H1 (cell line): ENCODE measurements around the gene ARHGAP10. TPM values are rescaled to one million over a fixed set of nuclear protein-coding genes. Genes with fewer than 3 reads are reported as not detected.

Experiments
- CTCF ChIA-PET: fragments of 300-600 bp; sonication (Branson Sonifier 250); formaldehyde crosslinking; loops from one replicate; lab custom pipeline; 2021; ENCODE audit not compliant: partially characterized antibody; lab: Charles Lee
- POLR2A ChIA-PET: fragments of 300-600 bp; sonication (Branson Sonifier 250); formaldehyde crosslinking; loops from one replicate; lab custom pipeline; 2021; ENCODE audit warnings: inconsistent platforms; ENCODE audit not compliant: partially characterized antibody; lab: Charles Lee
- DNase-seq, 2 experiments: peaks; one replicate each; pipeline versions ENCODE4 v3.0.0 to v3.0.0-alpha.2; 2010 to 2022; ENCODE audit warnings: low spot score in 2 of 2, low read depth in 1 of 2, mixed read lengths in 1 of 2
- FAIRE-seq: peaks from 2 replicates; lab custom pipeline; 2011; peaks lifted over from hg19 to GRCh38; lab: Jason Lieb, UNC
- H2AFZ ChIP-seq: 2 replicates; pipeline ENCODE4 v1.8.1; 2012; ENCODE audit warnings: low read length, inconsistent platforms
- H2AK5ac ChIP-seq: 2 replicates; pipeline ENCODE4 v1.6.1; 2013; ENCODE audit warnings: low read depth, low read length
- H2BK120ac ChIP-seq: replicated peaks from 2 replicates; pipeline ENCODE3; 2013; ENCODE audit warnings: low read depth, low read length, inconsistent platforms
- H2BK12ac ChIP-seq: 2 replicates; pipeline ENCODE4 v1.6.1; 2013; ENCODE audit warnings: low read depth, low read length
- H2BK15ac ChIP-seq: 2 replicates; pipeline ENCODE4 v1.6.1; 2013; ENCODE audit warnings: low read length
- H2BK20ac ChIP-seq: 2 replicates; pipeline ENCODE4 v1.6.1; 2013; ENCODE audit warnings: low read length
- H2BK5ac ChIP-seq: 2 replicates; pipeline ENCODE4 v1.6.1; 2013; ENCODE audit warnings: low read depth, low read length
- H3K14ac ChIP-seq: 2 replicates; pipeline ENCODE4 v1.6.1; 2013; ENCODE audit warnings: inconsistent platforms; ENCODE audit not compliant: insufficient read length
- H3K18ac ChIP-seq: 2 replicates; pipeline ENCODE4 v1.6.1; 2013; ENCODE audit warnings: low read length; ENCODE audit errors: extremely low read depth
- H3K23ac ChIP-seq: 2 replicates; pipeline ENCODE4 v1.6.1; 2013; ENCODE audit warnings: inconsistent platforms; ENCODE audit not compliant: insufficient read length
- H3K23me2 ChIP-seq: 2 replicates; pipeline ENCODE4 v1.6.1; 2013; ENCODE audit warnings: low read depth, low read length
- H3K27ac ChIP-seq: 2 replicates; pipeline ENCODE4 v1.6.1; 2011; ENCODE audit warnings: low read depth, low read length, inconsistent platforms
- H3K27me3 ChIP-seq, 4 experiments: replicated peaks in 1 of 4; 1 replicate in 1 of 4; 2 replicates in 3 of 4; pipeline versions ENCODE4 v1.6.1 to v1.8.1; 2011 to 2013; ENCODE audit warnings: low read length in 3 of 4, mild to moderate bottlenecking in 3 of 4, inconsistent platforms in 2 of 4, mixed read lengths in 2 of 4, moderate library complexity in 1 of 4; ENCODE audit not compliant: control insufficient read depth in 3 of 4, insufficient read depth in 3 of 4; ENCODE audit errors: extremely low read depth in 1 of 4
- H3K36me3 ChIP-seq, 4 experiments: 2 replicates each; pipeline versions ENCODE4 v1.6.1 to v1.8.1; 2011 to 2013; ENCODE audit warnings: mild to moderate bottlenecking in 4 of 4, low read length in 3 of 4, moderate library complexity in 2 of 4, control low read depth in 1 of 4, inconsistent platforms in 1 of 4; ENCODE audit not compliant: insufficient read depth in 4 of 4, control insufficient read depth in 2 of 4
- H3K4ac ChIP-seq: replicated peaks from 2 replicates; pipeline ENCODE3; 2013; ENCODE audit warnings: low read length, low read depth, mixed read lengths, inconsistent platforms; ENCODE audit not compliant: insufficient read length
- H3K4me1 ChIP-seq, 4 experiments: replicated peaks in 1 of 4; 1 replicate in 1 of 4; 2 replicates in 3 of 4; pipeline versions ENCODE4 v1.6.1 to v1.8.1; 2011 to 2013; ENCODE audit warnings: low read length in 3 of 4, inconsistent platforms in 2 of 4, mixed read lengths in 1 of 4; ENCODE audit not compliant: insufficient read depth in 4 of 4, control insufficient read depth in 3 of 4
- H3K4me2 ChIP-seq, 2 experiments: 2 replicates each; pipeline versions ENCODE4 v1.6.1 to v1.8.1; 2011 to 2013; ENCODE audit warnings: low read depth in 2 of 2, low read length in 2 of 2, control low read depth in 1 of 2, inconsistent platforms in 1 of 2, mild to moderate bottlenecking in 1 of 2; ENCODE audit not compliant: insufficient read depth in 1 of 2
- H3K4me3 ChIP-seq, 4 experiments: fragments of 200-600, 300-600 bp in 1 of 4; sonication (generic), shearing (Covaris generic), sonication (Bioruptor Twin) in 1 of 4; 2 replicates each; pipeline versions ENCODE4 v1.5.1 to v1.8.1; 2011 to 2016; ENCODE audit warnings: low read length in 4 of 4, low read depth in 3 of 4, control low read depth in 2 of 4, inconsistent platforms in 2 of 4, mild to moderate bottlenecking in 2 of 4, mixed read lengths in 1 of 4, moderate library complexity in 1 of 4; ENCODE audit not compliant: insufficient read depth in 2 of 4; ENCODE audit errors: extremely low read depth in 1 of 4
- H3K56ac ChIP-seq: replicated peaks from 2 replicates; pipeline ENCODE3; 2013; ENCODE audit warnings: low read depth, mild to moderate bottlenecking, mixed read lengths, low read length, inconsistent platforms; ENCODE audit not compliant: insufficient read length
- H3K79me1 ChIP-seq: 2 replicates; pipeline ENCODE4 v1.6.1; 2013; ENCODE audit warnings: low read depth, low read length, control low read depth
- H3K79me2 ChIP-seq, 2 experiments: 2 replicates each; pipeline versions ENCODE4 v1.6.1 to v1.8.1; 2012 to 2013; ENCODE audit warnings: low read length in 2 of 2, mild to moderate bottlenecking in 2 of 2, inconsistent platforms in 1 of 2; ENCODE audit not compliant: insufficient read depth in 2 of 2, control insufficient read depth in 1 of 2
- H3K9ac ChIP-seq, 4 experiments: replicated peaks in 1 of 4; 1 replicate in 1 of 4; 2 replicates in 3 of 4; pipeline versions ENCODE4 v1.6.1 to v1.8.1; 2011 to 2013; ENCODE audit warnings: low read depth in 3 of 4, low read length in 3 of 4, control low read depth in 2 of 4, mild to moderate bottlenecking in 2 of 4, moderate library complexity in 2 of 4, inconsistent platforms in 1 of 4; ENCODE audit errors: extremely low read depth in 1 of 4
- H3K9me3 ChIP-seq, 2 experiments: 2 replicates each; pipeline versions ENCODE4 v1.6.1 to v1.8.1; 2012 to 2013; ENCODE audit warnings: mild to moderate bottlenecking in 2 of 2, moderate library complexity in 2 of 2, control low read depth in 1 of 2, inconsistent platforms in 1 of 2, low read depth in 1 of 2, low read length in 1 of 2, mixed read lengths in 1 of 2; ENCODE audit not compliant: insufficient read depth in 2 of 2
- H4K20me1 ChIP-seq, 2 experiments: replicated peaks in 1 of 2; 2 replicates each; pipeline versions ENCODE3 to v1.8.1; 2011 to 2013; ENCODE audit warnings: inconsistent platforms in 2 of 2, low read length in 2 of 2, mild to moderate bottlenecking in 1 of 2; ENCODE audit not compliant: insufficient read depth in 2 of 2, control insufficient read depth in 1 of 2
- H4K5ac ChIP-seq: 2 replicates; pipeline ENCODE4 v1.6.1; 2013; ENCODE audit warnings: low read length, low read depth, mixed read lengths, inconsistent platforms; ENCODE audit not compliant: insufficient read length
- H4K8ac ChIP-seq: 2 replicates; pipeline ENCODE4 v1.8.0; 2013; ENCODE audit warnings: mild to moderate bottlenecking, moderate library complexity, low read length, inconsistent platforms; ENCODE audit not compliant: insufficient read depth; ENCODE audit errors: extremely low read depth
- H4K91ac ChIP-seq: replicated peaks from 2 replicates; pipeline ENCODE3; 2013; ENCODE audit warnings: low read length, mixed read lengths, inconsistent platforms; ENCODE audit not compliant: insufficient read length
- CBX8 ChIP-seq: fragments of 300-800, 300-1000 bp; sonication (generic); IDR thresholded peaks from 2 replicates; pipeline ENCODE4 v1.7.1; 2016; ENCODE audit warnings: low read depth, low read length, borderline replicate concordance
- WGBS, 2 experiments: shearing (Covaris generic) in 1 of 2; methylation state at CpG; one replicate each; pipeline versions ENCODE4 v1.1.6 to v1.1.7; 2013 to 2015; ENCODE audit warnings: low lambda C conversion rate in 2 of 2, mixed read lengths in 2 of 2, inconsistent platforms in 1 of 2, low coverage in 1 of 2, missing lambda C conversion rate in 1 of 2; ENCODE audit not compliant: insufficient replicate concordance in 2 of 2, insufficient coverage in 1 of 2, insufficient read length in 1 of 2; ENCODE audit errors: extremely low coverage in 1 of 2, missing lambda C conversion rate in 1 of 2; 5-methylcytosine and 5-hydroxymethylcytosine counted together
- polyA plus RNA-seq, 7 experiments: library from polyadenylated mRNA; depleted of rRNA in 3 of 7; stranded (reverse) in 5 of 7; unstranded in 2 of 7; fragments of >200 nt in 5 of 7; fragments of 200-250 nt in 2 of 7; gene quantifications; 1 replicate in 5 of 7; 2 replicates in 1 of 7; 4 replicates in 1 of 7; pipeline versions ENCODE4 v1.2.1 to v1.2.3, GENCODE V29; 2011 to 2013; ENCODE audit warnings: missing spikeins in 2 of 7, mixed read lengths in 2 of 7
- total RNA-seq: library from RNA; stranded (reverse); fragmentation: NEBNext Ultra II Directional; extraction: Animal tissue kit (Norgen Biotek cat#: 25700); gene quantifications from 2 replicates; pipeline ENCODE4 v1.2.1, GENCODE V29; 2021

Gene ARHGAP10
- total and polyA plus RNA-seq, 2 of the 8 experiments (the other 6 are each of a cell fraction or from before 2014, with no cell fraction given) = 3.7 to 6.1 TPM

DNA sequence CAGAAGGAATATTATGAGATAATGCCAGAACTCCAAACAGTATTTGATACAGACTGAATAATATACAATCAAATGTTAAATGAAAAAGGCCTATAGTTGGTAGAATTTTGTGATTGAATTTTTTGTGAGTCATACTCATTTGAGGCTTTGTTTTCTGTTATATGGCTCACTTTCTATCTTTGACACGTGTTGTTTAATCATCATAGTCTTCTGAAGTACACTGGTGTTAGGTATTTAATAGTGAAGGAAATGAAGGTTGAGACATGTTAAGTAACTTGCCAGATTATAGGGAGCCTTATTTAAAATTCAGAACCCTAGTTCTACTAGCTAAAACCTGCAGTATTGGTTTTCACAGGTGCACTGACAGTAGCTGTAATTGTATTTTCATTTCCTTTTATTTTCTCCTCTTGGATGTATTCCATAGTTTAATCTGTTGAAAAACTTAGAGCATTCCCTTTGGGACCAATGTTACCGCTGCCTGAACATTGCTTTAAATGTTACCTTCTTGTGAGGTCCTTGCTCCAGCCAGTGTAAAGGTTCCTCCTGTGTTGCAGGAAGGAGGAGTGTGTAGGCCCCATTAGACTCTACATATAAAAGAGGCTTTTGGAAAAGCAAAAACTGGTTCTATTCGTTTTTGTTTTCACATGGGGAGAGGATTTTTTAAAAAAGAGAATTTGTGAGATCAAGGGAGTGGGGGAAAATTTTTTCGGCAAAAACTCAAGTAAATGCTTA, 224.1 kb downstream of the ARHGAP10 start:
- H2BK120ac ChIP-seq = no peak overlapping the region
- no peak overlapping the region for H4K8ac ChIP-seq
- FAIRE-seq = no peak
- H2AFZ ChIP-seq = no peak overlapping the region
- peak overlapping the region in 1 of 4 experiments; percentile 1; a peak in 1 of 8 replicates for H3K4me3 ChIP-seq
- no peak overlapping the region for H3K18ac ChIP-seq
- H4K91ac ChIP-seq = no peak overlapping the region
- no peak overlapping the region for H3K4ac ChIP-seq
- peak overlapping the region; percentile 52 for H4K5ac ChIP-seq
- no peak overlapping the region for H3K23ac ChIP-seq
- 42% methylated on average over 4 of the region's 4 CpGs; no CpG with 5 or more reads in 1 of the 2 experiments for WGBS, 2 experiments
- no peaks in the 10 kb centered on the region for H3K79me1 ChIP-seq
- H3K36me3 ChIP-seq = no peaks in the 10 kb centered on the region
- H2BK15ac ChIP-seq = no peak overlapping the region
- no peak overlapping the region for H2BK20ac ChIP-seq
- H3K23me2 ChIP-seq = no peaks in the 10 kb centered on the region
- ChIA-PET POLR2A (no interaction called here), CTCF (no interaction called here)
- no peak overlapping the region for H3K27ac ChIP-seq
- peak overlapping the region; percentile 21 to 39; a peak in 2 of 4 replicates for H3K4me2 ChIP-seq
- H2BK12ac ChIP-seq = no peak overlapping the region
- no peaks in the 10 kb centered on the region for H3K79me2 ChIP-seq
- no peak overlapping the region for H2BK5ac ChIP-seq
- no peak for DNase-seq
- no peaks in the 10 kb centered on the region for H3K27me3 ChIP-seq
- H3K56ac ChIP-seq = no peak overlapping the region
- no peaks in the 10 kb centered on the region for H4K20me1 ChIP-seq
- no peak for TF ChIP-seq CBX8
- no peak overlapping the region for H2AK5ac ChIP-seq
- 0 out of 4 replicates have a peak, but pooled peaks cover 0 to 2% of the 10 kb centered on the region in 2 experiments for H3K9me3 ChIP-seq
- no peak overlapping the region for H3K14ac ChIP-seq
- H3K9ac ChIP-seq = no peak overlapping the region
- peaks cover 0 to 19% (median 14%) of the 10 kb centered on the region in 4 experiments; a peak in 6 of 7 replicates for H3K4me1 ChIP-seq
